Smooth muscle cell (in vitro differentiated cells): ENCODE data around the gene CCDC107. TPM values are rescaled to one million over a fixed set of nuclear protein-coding genes. Genes with fewer than 3 reads are reported as not detected.
"Not testable (repeated sequence)": the region's sequence is repeated elsewhere in the genome, so short reads cannot be mapped to it uniquely, and the experiment has no call there.

ENCODE experiments used
- DNase-seq: peaks from one replicate; lab custom pipeline; 2025; ENCODE audit not compliant: unreplicated experiment; lab: John Stamatoyannopoulos, UW
- H2AFZ ChIP-seq: fragments of 200-600 bp; sonication (generic); 2 replicates; pipeline ENCODE4 v1.6.0; 2016; ENCODE audit warnings: antibody characterized with exemption, low read depth, mild to moderate bottlenecking
- H3F3A ChIP-seq: fragments of 200-600 bp; sonication (generic); 2 replicates; pipeline ENCODE4 v1.6.0; 2017; ENCODE audit warnings: antibody characterized with exemption, low read depth
- H3K27ac ChIP-seq: fragments of 200-600 bp; sonication (generic); 2 replicates; pipeline ENCODE4 v1.5.1; 2016; ENCODE audit warnings: low read depth, mild to moderate bottlenecking
- H3K27me3 ChIP-seq: fragments of 200-600 bp; sonication (generic); 2 replicates; pipeline ENCODE4 v1.6.1; 2016; ENCODE audit warnings: low read depth, mild to moderate bottlenecking
- H3K36me3 ChIP-seq: fragments of 200-600 bp; sonication (generic); 2 replicates; pipeline ENCODE4 v1.5.1; 2016; ENCODE audit warnings: low read depth
- H3K4me1 ChIP-seq: fragments of 200-600 bp; sonication (generic); 2 replicates; pipeline ENCODE4 v1.5.1; 2016; ENCODE audit warnings: low read depth
- H3K4me2 ChIP-seq: fragments of 200-600 bp; sonication (generic); 2 replicates; pipeline ENCODE4 v1.6.0; 2016; ENCODE audit warnings: mild to moderate bottlenecking
- H3K4me3 ChIP-seq: fragments of 200-600 bp; sonication (generic); 2 replicates; pipeline ENCODE4 v1.5.1; 2016; ENCODE audit warnings: mild to moderate bottlenecking
- H3K79me2 ChIP-seq: fragments of 200-600 bp; sonication (generic); 2 replicates; pipeline ENCODE4 v1.6.0; 2016; ENCODE audit warnings: low read depth, mild to moderate bottlenecking
- H3K9ac ChIP-seq: fragments of 200-600 bp; sonication (generic); 2 replicates; pipeline ENCODE4 v1.6.0; 2016; ENCODE audit warnings: low read depth
- H3K9me3 ChIP-seq: fragments of 200-600 bp; sonication (generic); replicated peaks from 2 replicates; pipeline ENCODE4 v1.5.1; 2016; ENCODE audit warnings: low read depth
- H4K20me1 ChIP-seq: fragments of 200-600 bp; sonication (generic); 2 replicates; pipeline ENCODE4 v1.6.0; 2016; ENCODE audit warnings: low read depth
- CTCF ChIP-seq: fragments of 200-600 bp; sonication (generic); IDR thresholded peaks from 2 replicates; pipeline ENCODE4 v1.5.1; 2017; ENCODE audit warnings: borderline replicate concordance, mild to moderate bottlenecking, antibody characterized with exemption; ENCODE audit not compliant: insufficient read depth, poor library complexity, severe bottlenecking
- WGBS: methylation state at CpG from one replicate; pipeline ENCODE4 v1.1.7; 2016; ENCODE audit warnings: low lambda C conversion rate; 5-methylcytosine and 5-hydroxymethylcytosine counted together
- polyA plus RNA-seq: library from polyadenylated mRNA; unstranded; fragments of >200 nt; fragmentation: Nextera tagmentation; extraction: Ambion mirVana; gene quantifications from 2 replicates; pipeline ENCODE4 v1.2.1, GENCODE V29; 2016
- total RNA-seq: library from RNA; depleted of rRNA; stranded (reverse); fragments of >200 nt; gene quantifications from 2 replicates; pipeline ENCODE4 v1.2.3, GENCODE V29; 2014

CCDC107 gene
- total and polyA plus RNA-seq, 2 experiments from 2014 or later = 19.6 to 37.1 TPM

DNA sequence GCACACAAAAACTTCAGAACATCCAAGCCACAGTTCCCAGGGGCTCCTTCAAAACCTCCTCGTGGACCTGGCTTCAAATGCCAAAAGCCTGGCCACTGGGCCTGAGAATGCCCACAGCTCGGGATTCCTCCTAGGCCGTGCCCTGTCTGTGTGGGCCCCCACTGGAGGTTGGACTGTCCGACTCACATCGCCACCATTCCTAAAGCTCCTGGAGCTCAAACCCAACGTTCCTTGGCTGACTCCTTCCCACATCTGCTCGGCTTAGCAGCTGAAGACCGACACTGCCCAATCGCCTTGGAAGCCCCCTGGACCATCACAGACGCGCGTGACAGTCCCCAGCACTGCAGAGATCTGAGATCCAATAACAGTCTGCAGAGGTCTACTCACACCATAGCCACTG, 15.0 kb upstream of the CCDC107 start:
- H3K4me3 ChIP-seq = no peak overlapping the region
- no peak overlapping the region for H2AFZ ChIP-seq
- 88% methylated on average over 12 of the region's 12 CpGs for WGBS
- no peak overlapping the region for H3K9ac ChIP-seq
- no peaks in the 10 kb centered on the region for H3K36me3 ChIP-seq
- H3K4me1 ChIP-seq = peaks cover 4% of the 10 kb centered on the region
- H4K20me1 ChIP-seq = no peaks in the 10 kb centered on the region
- TF ChIP-seq CTCF = no peak
- H3K27me3 ChIP-seq = no peaks in the 10 kb centered on the region
- no peak overlapping the region for H3K4me2 ChIP-seq
- no peaks in the 10 kb centered on the region for H3F3A ChIP-seq
- no peaks in the 10 kb centered on the region for H3K9me3 ChIP-seq
- H3K27ac ChIP-seq = no peak overlapping the region
- no peak for DNase-seq
- no peaks in the 10 kb centered on the region for H3K79me2 ChIP-seq

DNA sequence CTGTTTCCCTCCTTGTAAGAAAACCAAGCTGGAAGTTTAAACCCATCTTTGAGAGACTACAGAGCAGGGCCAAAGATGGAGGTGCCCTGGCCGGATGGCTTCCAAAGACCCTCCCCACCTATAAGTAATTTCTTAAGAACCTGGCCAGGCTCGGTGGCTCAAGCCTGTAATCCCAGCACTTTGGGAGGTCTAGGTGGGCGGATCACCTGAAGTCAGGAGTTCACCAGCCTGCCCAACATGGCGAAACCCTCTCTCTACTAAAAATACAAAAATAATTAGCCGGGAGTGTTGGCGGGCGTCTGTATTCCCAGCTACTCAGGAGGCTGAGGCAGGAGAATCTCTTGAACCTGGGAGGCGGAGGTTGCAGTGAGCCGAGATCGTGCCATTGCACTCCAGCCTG, 12.4 kb upstream of the CCDC107 start:
- Histone ChIP-seq H3K27ac (peak overlapping the region; percentile 81), H3K4me3 (peak overlapping the region; percentile 88), H3K4me2 (peak overlapping the region; percentile 97), H2AFZ (peak overlapping the region; percentile 100), H3K9ac (peak overlapping the region; percentile 84)
- not testable (repeated sequence) for H4K20me1 ChIP-seq, H3K9me3 ChIP-seq, H3K27me3 ChIP-seq, H3K36me3 ChIP-seq, H3K4me1 ChIP-seq, H3F3A ChIP-seq, H3K79me2 ChIP-seq, DNase-seq
- WGBS = 24% methylated on average over 10 of the region's 10 CpGs

DNA sequence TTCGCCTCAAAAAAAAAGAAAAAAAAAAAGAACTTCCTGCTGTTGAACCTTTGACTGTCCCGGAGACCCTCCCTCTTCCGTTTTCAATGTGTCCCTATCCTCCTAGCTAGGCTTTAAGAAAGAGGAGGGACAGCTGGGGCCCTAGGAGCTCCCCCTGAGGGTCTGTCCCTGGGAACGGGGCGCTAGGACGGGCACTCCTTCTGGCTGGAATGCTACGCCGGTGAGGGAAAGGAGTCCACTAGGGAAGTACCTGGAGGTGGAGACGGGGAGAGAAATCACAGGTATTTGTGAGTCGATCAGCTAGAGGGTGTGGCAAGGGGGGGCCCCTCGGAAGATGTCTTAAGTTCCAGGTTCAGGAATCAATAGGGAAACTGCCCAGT, 11.9 kb upstream of the CCDC107 start:
- peak overlapping the region; percentile 81 for H3K27ac ChIP-seq
- H3K4me1 ChIP-seq = peaks cover 4% of the 10 kb centered on the region

DNA sequence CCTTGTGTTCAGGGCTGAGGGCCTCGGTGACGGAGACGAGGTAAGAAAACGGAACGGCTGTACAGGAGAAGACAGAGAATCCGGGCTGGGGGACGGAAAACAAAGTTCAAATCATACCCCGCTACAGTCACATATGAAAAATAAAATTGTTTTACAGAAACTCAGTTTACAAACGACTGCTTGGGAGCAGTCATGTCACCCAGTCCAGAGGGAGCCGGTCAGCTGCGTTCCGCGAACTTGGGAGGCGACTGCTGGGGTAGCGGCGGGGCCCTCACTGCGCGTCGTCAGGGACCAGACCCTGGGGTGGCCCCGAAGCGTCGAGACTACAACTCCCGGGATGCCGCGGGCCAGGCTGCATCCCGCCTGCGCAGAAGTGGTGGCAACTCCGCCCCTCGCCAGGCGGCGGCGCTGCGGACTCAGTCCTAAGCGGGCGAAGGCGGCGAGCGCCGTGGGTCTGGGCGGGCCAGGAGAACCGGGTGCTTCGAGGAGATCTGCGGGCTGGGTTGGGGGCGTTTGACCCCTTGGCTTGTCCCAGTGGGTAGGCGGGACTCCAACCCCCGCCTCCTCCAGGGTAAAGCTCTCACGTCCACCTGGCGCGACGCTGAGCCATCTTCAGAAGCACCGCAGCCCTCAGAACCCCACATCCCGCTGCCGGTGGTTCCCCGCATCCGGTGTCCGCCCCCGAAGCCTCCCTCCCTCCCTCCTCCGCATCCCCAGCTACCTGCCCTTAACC, 11.4 kb upstream of the CCDC107 start:
- Histone ChIP-seq H4K20me1 (no peaks in the 10 kb centered on the region), H3K27me3 (no peaks in the 10 kb centered on the region), H3K36me3 (no peaks in the 10 kb centered on the region), H3F3A (no peaks in the 10 kb centered on the region), H3K4me2 (peak overlapping the region; percentile 97), H3K9ac (peak overlapping the region; percentile 84), H3K9me3 (no peaks in the 10 kb centered on the region), H3K4me1 (peaks cover 4% of the 10 kb centered on the region), H3K79me2 (no peaks in the 10 kb centered on the region), H3K27ac (peak overlapping the region; percentile 81), H2AFZ (peak overlapping the region; percentile 100), H3K4me3 (peak overlapping the region; percentile 88)
- TF ChIP-seq CTCF = peak; percentile 77
- DNase-seq = peak; percentile 85
- under 1% methylated on average over 48 of the region's 58 CpGs for WGBS

More for the DNA sequence above, 11.9 kb upstream of the CCDC107 start:
- Histone ChIP-seq H3F3A (no peaks in the 10 kb centered on the region), H3K9me3 (no peaks in the 10 kb centered on the region), H3K27me3 (no peaks in the 10 kb centered on the region), H3K79me2 (no peaks in the 10 kb centered on the region), H3K4me2 (peak overlapping the region; percentile 97), H3K9ac (peak overlapping the region; percentile 84), H3K36me3 (no peaks in the 10 kb centered on the region), H2AFZ (peak overlapping the region; percentile 100), H4K20me1 (no peaks in the 10 kb centered on the region), H3K4me3 (peak overlapping the region; percentile 88)
- 3% methylated on average over 11 of the region's 11 CpGs for WGBS
- DNase-seq = peak; percentile 52
- peak; percentile 33 for TF ChIP-seq CTCF
